HepG2 (cell line): ENCODE results near the gene ATP1A2. TPM values are rescaled to one million over a fixed set of nuclear protein-coding genes. Genes with fewer than 3 reads are reported as not detected.
A peak's percentile ranks its signal among the peaks of the same experiment; 100 is the strongest.

Experiments
- ARID4A ChIP-seq: sonication (generic); formaldehyde crosslinking; IDR thresholded peaks from 2 replicates; pipeline ENCODE4 v1.5.0; 2020; ENCODE audit warnings: mild to moderate bottlenecking, missing genetic modification reagents, borderline replicate concordance
- ARNT ChIP-seq: fragments of 450-650 bp; IDR thresholded peaks from 2 replicates; pipeline ENCODE4 v1.6.1; 2017
- CREBL2 ChIP-seq: sonication (generic); formaldehyde crosslinking; IDR thresholded peaks from 2 replicates; pipeline ENCODE4 v1.8.1; 2023; ENCODE audit warnings: missing genetic modification reagents, mild to moderate bottlenecking, borderline replicate concordance
- ESRRA ChIP-seq: sonication (generic); formaldehyde crosslinking; IDR thresholded peaks from 2 replicates; pipeline ENCODE4 v1.5.1; 2020; ENCODE audit warnings: mild to moderate bottlenecking, low read depth, missing genetic modification reagents
- GLI4 ChIP-seq: sonication (generic); formaldehyde crosslinking; IDR thresholded peaks from 2 replicates; pipeline ENCODE4 v1.5.1; 2020; ENCODE audit warnings: missing genetic modification reagents, mild to moderate bottlenecking, moderate library complexity, borderline replicate concordance
- IKZF4 ChIP-seq: sonication (generic); formaldehyde crosslinking; IDR thresholded peaks from 2 replicates; pipeline ENCODE4 v1.5.1; 2020; ENCODE audit warnings: borderline replicate concordance, mild to moderate bottlenecking, low read depth, missing genetic modification reagents; ENCODE audit errors: not compliant biosample characterization
- PATZ1 ChIP-seq: sonication (generic); formaldehyde crosslinking; IDR thresholded peaks from 2 replicates; pipeline ENCODE4 v1.4.0; 2020; ENCODE audit warnings: missing genetic modification reagents
- RBFOX2 ChIP-seq: fragments of 200-400 bp; formaldehyde crosslinking; IDR thresholded peaks from 2 replicates; pipeline ENCODE4 v1.6.1; 2017; ENCODE audit warnings: low read depth, mild to moderate bottlenecking, low read length
- SP4 ChIP-seq: sonication (generic); formaldehyde crosslinking; IDR thresholded peaks from 2 replicates; pipeline ENCODE4 v1.8.1; 2023; ENCODE audit warnings: mild to moderate bottlenecking, missing genetic modification reagents
- ZNF160 ChIP-seq: sonication (generic); formaldehyde crosslinking; IDR thresholded peaks from 2 replicates; pipeline ENCODE4 v1.8.0; 2022; ENCODE audit warnings: mild to moderate bottlenecking, inconsistent platforms, missing genetic modification reagents
- ZNF687 ChIP-seq: sonication (generic); formaldehyde crosslinking; IDR thresholded peaks from 2 replicates; pipeline ENCODE4 v1.5.1; 2020; ENCODE audit warnings: mild to moderate bottlenecking, missing genetic modification reagents, moderate library complexity
- ZNF709 ChIP-seq: sonication (generic); formaldehyde crosslinking; IDR thresholded peaks from 2 replicates; pipeline ENCODE4 v1.5.0; 2020; ENCODE audit warnings: mild to moderate bottlenecking, missing genetic modification reagents
- ZNF891 ChIP-seq: sonication (generic); formaldehyde crosslinking; IDR thresholded peaks from 2 replicates; pipeline ENCODE4 v1.5.0; 2020; ENCODE audit warnings: mild to moderate bottlenecking, missing genetic modification reagents
- polyA plus RNA-seq, 8 experiments: library from polyadenylated mRNA; depleted of rRNA in 3 of 8; stranded (reverse) in 7 of 8; unstranded in 1 of 8; fragments of >200 nt; fragmentation: Illumina TruSeq in 4 of 8; extraction: Trizol in 4 of 8; gene quantifications; 2 replicates each; pipeline versions ENCODE4 v1.2.1 to v1.2.3, GENCODE V29; 2011 to 2016; ENCODE audit warnings: low read depth in 4 of 8, missing spikeins in 1 of 8, mixed read lengths in 1 of 8; ENCODE audit not compliant: insufficient read depth in 1 of 8
- total RNA-seq, 5 experiments: library from RNA; depleted of rRNA; stranded (reverse); fragments of >200 nt; fragmentation: Illumina TruSeq; extraction: Trizol; gene quantifications; 2 replicates each; pipeline ENCODE4 v1.2.3, GENCODE V29; 2016; ENCODE audit warnings: low read depth in 1 of 5
- TF ChIP-seq, protein P1 (sequence below): sonication (generic); formaldehyde crosslinking; IDR thresholded peaks from 2 replicates; pipeline ENCODE4 v1.4.0; 2020; ENCODE audit warnings: mild to moderate bottlenecking, missing genetic modification reagents

The ATP1A2 gene
- total and polyA plus RNA-seq, 2 of the 13 experiments (the other 11 are each of a cell fraction or from before 2014, with no cell fraction given) = 0.16 TPM; not detected in 1

GRCh38 chr1:160097911-160098851 is 17.4 kb upstream of the ATP1A2 start, which contains the start of gene IGSF8 (continued):
- TF ChIP-seq PATZ1 (CRISPR knock-in tag) (peak; percentile 68; the same call in 1 of the 2 replicates), IKZF4 (CRISPR knock-in tag) (peak; percentile 36), ESRRA (CRISPR knock-in tag) (0 out of 2 replicates have a peak, but pooled peaks have one; percentile 33), ARNT (no peak), ZNF891 (0 out of 2 replicates have a peak, but pooled peaks have one; percentile 56), ZNF687 (CRISPR knock-in tag) (peak; percentile 61), ARID4A (CRISPR knock-in tag) (peak; percentile 30; the same call in 1 of the 2 replicates), SP4 (peak; percentile 85), ZNF160 (CRISPR knock-in tag) (peak; percentile 75; the same call in 1 of the 2 replicates), CREBL2 (CRISPR knock-in tag) (0 out of 2 replicates have a peak, but pooled peaks have one; percentile 42), GLI4 (CRISPR knock-in tag) (0 out of 2 replicates have a peak, but pooled peaks have one; percentile 26), ZNF709 (CRISPR knock-in tag) (peak; percentile 77; the same call in 1 of the 2 replicates), RBFOX2 (peak; percentile 46; the same call in 1 of the 2 replicates)
- TF ChIP-seq, protein P1, sequence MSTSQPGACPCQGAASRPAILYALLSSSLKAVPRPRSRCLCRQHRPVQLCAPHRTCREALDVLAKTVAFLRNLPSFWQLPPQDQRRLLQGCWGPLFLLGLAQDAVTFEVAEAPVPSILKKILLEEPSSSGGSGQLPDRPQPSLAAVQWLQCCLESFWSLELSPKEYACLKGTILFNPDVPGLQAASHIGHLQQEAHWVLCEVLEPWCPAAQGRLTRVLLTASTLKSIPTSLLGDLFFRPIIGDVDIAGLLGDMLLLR (CRISPR knock-in tag) = 0 out of 2 replicates have a peak, but pooled peaks have one; percentile 22
